Spleen (tissue), 7 donors: ENCODE data around the gene LENG8.
"Not testable (repeated sequence)": the region's sequence is repeated elsewhere in the genome, so short reads cannot be mapped to it uniquely, and the experiment has no call there.

ENCODE experiments used
- POLR2A ChIP-seq, 3 donors: fragments of 450-650 bp; IDR thresholded peaks; one replicate each; pipeline ENCODE4 v1.5.1; 2017; ENCODE audit warnings: antibody characterized with exemption in 3 of 3, mild to moderate bottlenecking in 1 of 3
- POLR2AphosphoS5 ChIP-seq, 3 donors: sonication (generic); formaldehyde crosslinking; IDR thresholded peaks; one replicate each; pipeline ENCODE4 v1.5.1; 2017; ENCODE audit warnings: antibody characterized with exemption in 3 of 3
- TF ChIP-seq, protein P1 (sequence below), 11 experiments: fragments of 200-600 bp in 7 of 11; fragments of 450-650 bp in 4 of 11; sonication (generic) in 4 of 11; IDR thresholded peaks in 8 of 11; conservative IDR thresholded peaks in 3 of 11; 1 replicate in 7 of 11; 2 replicates in 4 of 11; pipeline versions ENCODE4 v1.4.0 to v1.8.0; 2016 to 2021; ENCODE audit warnings: antibody characterized with exemption in 11 of 11, inconsistent platforms in 4 of 11, mild to moderate bottlenecking in 1 of 11
- donor health status: DM: no; HTN: no; CAD: no; lungs with moderate emphysema.
- donor health status: DM: no; HTN: no; CAD: no.
- donor health status: DM: no; HTN: no; CAD: no.

DNA sequence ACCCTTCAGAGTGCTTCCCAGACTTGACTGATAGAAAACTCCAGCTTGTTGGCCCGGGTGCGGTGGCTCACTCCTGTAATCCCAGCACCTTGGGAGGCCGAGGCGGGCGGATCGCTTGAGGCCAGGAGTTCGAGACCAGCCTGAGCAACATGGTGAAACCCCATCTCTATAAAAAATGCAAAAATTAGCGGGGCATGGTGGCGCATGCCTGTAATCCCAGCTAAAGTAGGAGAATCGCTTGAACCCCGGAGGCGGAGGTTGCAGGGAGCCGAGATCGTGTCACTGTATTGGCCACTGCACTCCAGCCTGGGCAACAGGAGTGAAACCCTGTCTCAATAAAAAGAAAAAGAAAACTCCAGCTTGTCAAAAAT lies 17.1 kb downstream of the LENG8 start:
- TF ChIP-seq, protein P1, sequence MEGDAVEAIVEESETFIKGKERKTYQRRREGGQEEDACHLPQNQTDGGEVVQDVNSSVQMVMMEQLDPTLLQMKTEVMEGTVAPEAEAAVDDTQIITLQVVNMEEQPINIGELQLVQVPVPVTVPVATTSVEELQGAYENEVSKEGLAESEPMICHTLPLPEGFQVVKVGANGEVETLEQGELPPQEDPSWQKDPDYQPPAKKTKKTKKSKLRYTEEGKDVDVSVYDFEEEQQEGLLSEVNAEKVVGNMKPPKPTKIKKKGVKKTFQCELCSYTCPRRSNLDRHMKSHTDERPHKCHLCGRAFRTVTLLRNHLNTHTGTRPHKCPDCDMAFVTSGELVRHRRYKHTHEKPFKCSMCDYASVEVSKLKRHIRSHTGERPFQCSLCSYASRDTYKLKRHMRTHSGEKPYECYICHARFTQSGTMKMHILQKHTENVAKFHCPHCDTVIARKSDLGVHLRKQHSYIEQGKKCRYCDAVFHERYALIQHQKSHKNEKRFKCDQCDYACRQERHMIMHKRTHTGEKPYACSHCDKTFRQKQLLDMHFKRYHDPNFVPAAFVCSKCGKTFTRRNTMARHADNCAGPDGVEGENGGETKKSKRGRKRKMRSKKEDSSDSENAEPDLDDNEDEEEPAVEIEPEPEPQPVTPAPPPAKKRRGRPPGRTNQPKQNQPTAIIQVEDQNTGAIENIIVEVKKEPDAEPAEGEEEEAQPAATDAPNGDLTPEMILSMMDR (IDR thresholded peaks at IDR 0.05 in 8 of 11, conservative IDR thresholded peaks at IDR 0.05 in 3 of 11), result not testable (repeated sequence)
- TF ChIP-seq POLR2A, POLR2AphosphoS5 (IDR thresholded peaks at IDR 0.05): not testable (repeated sequence)
